ENCODE measurements around the gene HS3ST6. TPM values are rescaled to one million over a fixed set of nuclear protein-coding genes. Genes with fewer than 3 reads are reported as not detected.

Gene HS3ST6
- total RNA-seq, 3 donors from 2014 or later (not counting 1 experiment from before 2014, with no cell fraction given), result not detected

DNA sequence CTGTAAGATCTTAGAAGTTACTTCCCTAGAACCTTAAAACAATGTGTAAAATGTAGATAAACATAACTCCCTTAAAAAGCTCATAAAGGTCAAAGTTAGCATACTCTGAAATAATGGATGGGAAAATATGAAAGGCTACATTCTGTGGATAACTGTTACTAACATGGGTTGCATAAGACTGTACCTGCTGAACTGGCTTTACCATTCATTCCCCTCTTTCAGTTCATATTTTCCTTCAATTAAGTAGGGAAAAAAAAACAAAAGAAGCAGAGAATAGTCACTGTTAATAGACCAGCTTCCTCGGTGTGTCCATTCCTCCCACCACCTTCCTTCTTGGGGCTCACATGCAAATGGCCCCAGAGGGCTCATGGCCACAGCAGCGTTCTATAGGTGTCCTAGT, 38.7 kb downstream of the HS3ST6 start:
- TF ChIP-seq, protein P1, sequence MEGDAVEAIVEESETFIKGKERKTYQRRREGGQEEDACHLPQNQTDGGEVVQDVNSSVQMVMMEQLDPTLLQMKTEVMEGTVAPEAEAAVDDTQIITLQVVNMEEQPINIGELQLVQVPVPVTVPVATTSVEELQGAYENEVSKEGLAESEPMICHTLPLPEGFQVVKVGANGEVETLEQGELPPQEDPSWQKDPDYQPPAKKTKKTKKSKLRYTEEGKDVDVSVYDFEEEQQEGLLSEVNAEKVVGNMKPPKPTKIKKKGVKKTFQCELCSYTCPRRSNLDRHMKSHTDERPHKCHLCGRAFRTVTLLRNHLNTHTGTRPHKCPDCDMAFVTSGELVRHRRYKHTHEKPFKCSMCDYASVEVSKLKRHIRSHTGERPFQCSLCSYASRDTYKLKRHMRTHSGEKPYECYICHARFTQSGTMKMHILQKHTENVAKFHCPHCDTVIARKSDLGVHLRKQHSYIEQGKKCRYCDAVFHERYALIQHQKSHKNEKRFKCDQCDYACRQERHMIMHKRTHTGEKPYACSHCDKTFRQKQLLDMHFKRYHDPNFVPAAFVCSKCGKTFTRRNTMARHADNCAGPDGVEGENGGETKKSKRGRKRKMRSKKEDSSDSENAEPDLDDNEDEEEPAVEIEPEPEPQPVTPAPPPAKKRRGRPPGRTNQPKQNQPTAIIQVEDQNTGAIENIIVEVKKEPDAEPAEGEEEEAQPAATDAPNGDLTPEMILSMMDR (IDR thresholded peaks at IDR 0.05), result no peak
- intact Hi-C loops (cut with micrococcal nuclease), result no loop called here
- Histone ChIP-seq H3K27me3 (ENCODE audit: control insufficient read depth, insufficient read depth, low read length) (no peaks in the 10 kb centered on the region), H3K4me3 (ENCODE audit: low read length) (no peak overlapping the region), H3K27ac (ENCODE audit: low read length) (no peak overlapping the region), H3K9me3 (ENCODE audit: control insufficient read depth, insufficient read depth, low read length) (no peaks in the 10 kb centered on the region), H3K4me1 (ENCODE audit: control insufficient read depth, insufficient read depth, low read length) (no peaks in the 10 kb centered on the region), H3K36me3 (ENCODE audit: control insufficient read depth, insufficient read depth, low read length) (no peaks in the 10 kb centered on the region)
- no peaks in the 10 kb centered on the region for H3K9me3 Mint-ChIP-seq
- no peak overlapping the region for H3K4me3 Mint-ChIP-seq
- no peak for ATAC-seq
- H3K4me1 Mint-ChIP-seq, result no peaks in the 10 kb centered on the region
- H3K36me3 Mint-ChIP-seq, result no peaks in the 10 kb centered on the region
- no peak overlapping the region for H3K27ac Mint-ChIP-seq
- peaks cover 8 to 16% of the 10 kb centered on the region in 2 donors for H3K27me3 Mint-ChIP-seq (ENCODE audit: low read depth in 2 of 2)
- 48% methylated on average over 2 of the region's 2 CpGs for WGBS (ENCODE audit: insufficient coverage)
- no peak for DNase-seq

DNA sequence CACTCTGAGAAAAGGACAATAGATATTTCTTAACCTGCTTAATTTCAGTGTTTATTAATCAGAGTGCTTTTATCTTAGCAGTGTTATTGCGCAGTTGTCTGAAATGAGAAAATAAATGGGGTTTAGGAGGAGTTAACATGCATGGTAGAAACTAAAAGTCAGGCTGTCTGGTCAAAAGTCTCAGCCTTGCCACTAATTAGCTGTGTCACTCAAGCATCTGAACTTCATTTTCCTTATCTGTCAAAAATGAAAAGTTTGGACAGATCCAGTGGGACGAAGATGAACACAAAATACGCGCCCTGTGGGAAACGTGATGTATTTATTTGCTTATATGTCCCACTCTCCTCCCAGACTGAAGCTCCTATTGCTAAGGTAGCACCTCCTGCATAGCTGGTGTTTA, 40.0 kb downstream of the HS3ST6 start:
- H3K27ac Mint-ChIP-seq, result no peak overlapping the region
- intact Hi-C loops (cut with micrococcal nuclease), result no loop called here

DNA sequence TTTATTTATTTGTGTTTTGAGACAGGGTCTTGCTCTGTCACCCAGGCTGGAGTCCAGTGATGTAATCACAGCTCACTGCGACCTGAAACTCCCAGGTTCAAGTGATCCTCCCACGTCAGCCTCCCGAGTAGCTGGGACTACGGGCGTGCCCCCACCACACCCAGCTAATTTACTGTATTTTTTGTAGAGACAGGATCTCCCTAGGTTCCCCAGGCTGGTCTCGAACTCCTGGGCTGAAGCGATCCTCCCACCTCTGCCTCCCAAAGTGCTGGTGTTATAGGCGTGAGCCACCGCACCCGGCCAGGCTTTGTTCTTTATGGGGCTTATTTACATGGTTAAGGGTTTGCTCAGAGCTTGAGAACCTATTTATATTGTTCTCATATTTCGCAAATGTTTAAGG, 40.4 kb downstream of the HS3ST6 start:
- Mint-ChIP-seq H3K36me3 (no peaks in the 10 kb centered on the region), H3K4me3 (no peak overlapping the region), H3K27me3 (ENCODE audit: low read depth in 2 of 2) (peaks cover 8 to 16% of the 10 kb centered on the region in 2 donors), H3K9me3 (no peaks in the 10 kb centered on the region), H3K27ac (no peak overlapping the region), H3K4me1 (no peaks in the 10 kb centered on the region)
- ATAC-seq (no peak), DNase-seq (no peak)
- intact Hi-C loops (cut with micrococcal nuclease), result no loop called here
- H3K4me3 ChIP-seq (ENCODE audit: low read length), result no peak overlapping the region
- H3K27me3 ChIP-seq (ENCODE audit: control insufficient read depth, insufficient read depth, low read length), result peaks cover 2% of the 10 kb centered on the region
- WGBS (ENCODE audit: insufficient coverage), result 72% methylated on average over 11 of the region's 11 CpGs
- TF ChIP-seq, protein P1 (IDR thresholded peaks at IDR 0.05), result no peak
- H3K36me3 ChIP-seq (ENCODE audit: control insufficient read depth, insufficient read depth, low read length), result no peaks in the 10 kb centered on the region
- no peaks in the 10 kb centered on the region for H3K4me1 ChIP-seq (ENCODE audit: control insufficient read depth, insufficient read depth, low read length)
- H3K27ac ChIP-seq (ENCODE audit: low read length), result no peak overlapping the region
- H3K9me3 ChIP-seq (ENCODE audit: control insufficient read depth, insufficient read depth, low read length), result no peaks in the 10 kb centered on the region

More for the DNA sequence above, 40.0 kb downstream of the HS3ST6 start:
- H3K36me3 ChIP-seq (ENCODE audit: control insufficient read depth, insufficient read depth, low read length), result no peaks in the 10 kb centered on the region
- no peak overlapping the region for H3K27ac ChIP-seq (ENCODE audit: low read length)
- no peaks in the 10 kb centered on the region for H3K4me1 ChIP-seq (ENCODE audit: control insufficient read depth, insufficient read depth, low read length)
- ATAC-seq (no peak), DNase-seq (no peak)
- H3K27me3 ChIP-seq (ENCODE audit: control insufficient read depth, insufficient read depth, low read length), result peaks cover 1% of the 10 kb centered on the region
- Mint-ChIP-seq H3K4me1 (no peaks in the 10 kb centered on the region), H3K36me3 (no peaks in the 10 kb centered on the region), H3K9me3 (no peaks in the 10 kb centered on the region), H3K4me3 (no peak overlapping the region), H3K27me3 (ENCODE audit: low read depth in 2 of 2) (peaks cover 8 to 13% of the 10 kb centered on the region in 2 donors)
- H3K4me3 ChIP-seq (ENCODE audit: low read length), result no peak overlapping the region
- 83% methylated on average over 5 of the region's 5 CpGs for WGBS (ENCODE audit: insufficient coverage)
- no peaks in the 10 kb centered on the region for H3K9me3 ChIP-seq (ENCODE audit: control insufficient read depth, insufficient read depth, low read length)
- TF ChIP-seq, protein P1 (IDR thresholded peaks at IDR 0.05), result no peak

DNA sequence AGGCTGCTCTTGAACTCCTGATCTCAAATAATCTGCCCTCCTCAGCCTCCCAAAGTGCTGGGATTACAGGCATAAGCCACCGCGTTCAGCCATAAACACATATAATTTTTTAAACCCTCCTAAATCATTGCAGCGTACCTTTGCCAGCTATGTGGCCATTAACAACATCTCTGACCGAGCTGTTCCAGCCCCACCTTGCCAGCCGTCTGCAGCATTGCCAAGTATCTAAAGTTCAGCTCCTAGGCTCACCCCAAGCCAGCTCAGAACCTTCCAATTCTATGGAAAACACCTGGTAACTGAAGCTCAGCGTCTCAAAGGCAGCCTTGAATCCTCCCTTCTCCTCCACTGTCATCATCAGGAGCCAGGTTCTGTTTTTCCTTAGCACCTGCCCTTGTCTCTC, 41.1 kb downstream of the HS3ST6 start:
- peaks cover 13 to 23% of the 10 kb centered on the region in 2 donors for H3K27me3 Mint-ChIP-seq (ENCODE audit: low read depth in 2 of 2)
- TF ChIP-seq, protein P1 (IDR thresholded peaks at IDR 0.05), result no peak
- peaks cover 2% of the 10 kb centered on the region for H3K4me1 ChIP-seq (ENCODE audit: control insufficient read depth, insufficient read depth, low read length)
- H3K4me3 Mint-ChIP-seq, result no peak overlapping the region
- H3K27ac Mint-ChIP-seq, result no peak overlapping the region
- H3K36me3 ChIP-seq (ENCODE audit: control insufficient read depth, insufficient read depth, low read length), result no peaks in the 10 kb centered on the region
- WGBS (ENCODE audit: insufficient coverage), result 65% methylated on average over 6 of the region's 6 CpGs
- no peak overlapping the region for H3K4me3 ChIP-seq (ENCODE audit: low read length)
- no peak overlapping the region for H3K27ac ChIP-seq (ENCODE audit: low read length)
- H3K9me3 Mint-ChIP-seq, result no peaks in the 10 kb centered on the region
- intact Hi-C loops (cut with micrococcal nuclease), result no loop called here
- no peak for ATAC-seq
- no peaks in the 10 kb centered on the region for H3K36me3 Mint-ChIP-seq
- H3K4me1 Mint-ChIP-seq, result peaks cover 4% of the 10 kb centered on the region in 2 donors
- H3K9me3 ChIP-seq (ENCODE audit: control insufficient read depth, insufficient read depth, low read length), result no peaks in the 10 kb centered on the region
- H3K27me3 ChIP-seq (ENCODE audit: control insufficient read depth, insufficient read depth, low read length), result peaks cover 5% of the 10 kb centered on the region
- no peak for DNase-seq

Data from natural killer cell (primary cell).